ENCODE measurements around the gene HIVEP3.

- TF ChIP-seq YY1 (IDR thresholded peaks at IDR 0.05; ENCODE audit: insufficient read depth, insufficient read length) = no peak
- TF ChIP-seq SUZ12 (IDR thresholded peaks at IDR 0.05; ENCODE audit: extremely low read depth, insufficient read depth, insufficient read length) = no peak
Measured at GRCh38 chr1:41889506-41890414, 29.0 kb downstream of the HIVEP3 start.
